Rectal smooth muscle tissue (tissue), 1 donor: ENCODE data around the gene CACNA1D.

Experiments
- H3K27ac ChIP-seq: one replicate; pipeline ENCODE4 v1.7.0; 2013; ENCODE audit warnings: low read depth, low read length, inconsistent platforms
- H3K27me3 ChIP-seq: one replicate; pipeline ENCODE4 v1.7.0; 2013; ENCODE audit warnings: low read length; ENCODE audit not compliant: control insufficient read depth, insufficient read depth
- H3K36me3 ChIP-seq: one replicate; pipeline ENCODE4 v1.7.0; 2013; ENCODE audit warnings: low read length; ENCODE audit not compliant: control insufficient read depth, insufficient read depth
- H3K4me1 ChIP-seq: one replicate; pipeline ENCODE4 v1.7.0; 2013; ENCODE audit warnings: low read length; ENCODE audit not compliant: control insufficient read depth, insufficient read depth
- H3K4me3 ChIP-seq: one replicate; pipeline ENCODE4 v1.7.0; 2013; ENCODE audit warnings: low read length
- H3K9ac ChIP-seq: one replicate; pipeline ENCODE4 v1.7.0; 2013; ENCODE audit warnings: low read length

Gene CACNA1D

GRCh38 chr3:53850895-53851294, 356.5 kb downstream of the CACNA1D start:
- no peaks in the 10 kb centered on the region for H3K36me3 ChIP-seq
- no peak overlapping the region for H3K9ac ChIP-seq
- no peaks in the 10 kb centered on the region for H3K27me3 ChIP-seq
- H3K4me1 ChIP-seq: no peaks in the 10 kb centered on the region
- no peak overlapping the region for H3K27ac ChIP-seq
- H3K4me3 ChIP-seq: no peak overlapping the region

GRCh38 chr3:53856964-53857363, 362.6 kb downstream of the CACNA1D start:
- Histone ChIP-seq H3K27ac (no peak overlapping the region), H3K4me3 (no peak overlapping the region), H3K4me1 (no peaks in the 10 kb centered on the region), H3K36me3 (peaks cover 4% of the 10 kb centered on the region), H3K27me3 (no peaks in the 10 kb centered on the region), H3K9ac (no peak overlapping the region)

DNA sequence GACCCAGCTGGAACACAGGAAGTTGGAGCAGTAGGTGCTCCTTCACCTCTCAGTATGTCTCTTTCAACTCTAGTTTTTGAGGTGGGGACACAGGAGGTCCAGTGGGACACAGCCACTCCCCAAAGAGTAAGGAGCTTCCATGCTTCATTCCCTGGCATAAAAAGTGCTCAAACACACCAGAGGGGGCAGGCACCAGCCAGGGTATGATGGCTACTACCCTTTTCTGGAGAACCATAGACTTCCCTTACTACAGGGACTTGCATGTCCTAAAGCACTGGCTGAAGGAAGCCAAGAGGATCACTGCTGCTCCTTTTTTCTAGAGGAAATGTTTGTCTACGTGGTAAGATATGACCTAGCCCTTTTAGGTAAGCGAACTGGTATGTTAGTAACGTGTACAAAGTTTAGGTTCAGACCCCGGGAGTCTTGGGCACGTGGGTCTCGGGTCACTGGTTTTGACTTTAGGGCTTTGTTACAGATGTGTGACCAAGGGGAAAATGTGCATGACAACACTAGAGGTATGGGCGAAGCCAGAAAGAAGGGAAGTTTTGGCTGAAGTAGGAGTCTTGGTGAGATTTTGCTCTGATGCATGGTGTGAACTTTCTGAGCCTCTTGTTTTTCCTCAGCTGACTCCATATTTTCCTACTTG, 363.8 kb downstream of the CACNA1D start:
- Histone ChIP-seq H3K27me3 (no peaks in the 10 kb centered on the region), H3K4me1 (no peaks in the 10 kb centered on the region), H3K4me3 (no peak overlapping the region), H3K9ac (no peak overlapping the region), H3K36me3 (peaks cover 4% of the 10 kb centered on the region), H3K27ac (no peak overlapping the region)

GRCh38 chr3:53859178-53859577, 364.8 kb downstream of the CACNA1D start:
- Histone ChIP-seq H3K4me3 (no peak overlapping the region), H3K27me3 (no peaks in the 10 kb centered on the region), H3K4me1 (no peaks in the 10 kb centered on the region), H3K27ac (no peak overlapping the region), H3K36me3 (peaks cover 4% of the 10 kb centered on the region), H3K9ac (no peak overlapping the region)

DNA sequence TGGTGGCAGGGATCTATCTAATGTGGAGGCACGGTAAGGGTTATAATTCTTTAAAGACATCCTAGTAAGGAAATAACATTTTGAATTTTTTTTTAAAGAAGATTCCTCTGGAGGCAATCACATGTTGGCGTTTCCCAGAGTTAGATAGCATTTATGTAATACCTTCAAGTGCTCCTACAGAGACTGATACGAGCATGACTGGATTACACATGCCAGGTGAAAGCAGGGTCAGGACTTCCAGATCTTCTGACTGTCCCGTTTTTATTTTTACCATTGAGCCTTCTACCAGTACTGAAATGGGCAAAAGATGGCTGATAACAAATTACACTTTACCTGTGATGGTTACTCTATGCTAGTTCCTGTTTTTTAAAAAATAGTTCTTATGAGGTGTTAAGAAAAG, 365.8 kb downstream of the CACNA1D start:
- no peak overlapping the region for H3K27ac ChIP-seq

GRCh38 chr3:53862241-53862640, 367.8 kb downstream of the CACNA1D start:
- H3K4me1 ChIP-seq: no peaks in the 10 kb centered on the region
- no peak overlapping the region for H3K27ac ChIP-seq
- no peak overlapping the region for H3K4me3 ChIP-seq
- no peaks in the 10 kb centered on the region for H3K27me3 ChIP-seq
- no peak overlapping the region for H3K9ac ChIP-seq
- H3K36me3 ChIP-seq: peaks cover 14% of the 10 kb centered on the region

More for the DNA sequence above, 365.8 kb downstream of the CACNA1D start:
- Histone ChIP-seq H3K36me3 (peaks cover 9% of the 10 kb centered on the region), H3K4me3 (no peak overlapping the region), H3K9ac (no peak overlapping the region), H3K27me3 (no peaks in the 10 kb centered on the region), H3K4me1 (no peaks in the 10 kb centered on the region)

- no peaks in the 10 kb centered on the region for H3K4me1 ChIP-seq
- H3K27ac ChIP-seq: no peak overlapping the region
- H3K4me3 ChIP-seq: no peak overlapping the region
- H3K9ac ChIP-seq: no peak overlapping the region
- H3K36me3 ChIP-seq: peaks cover 14% of the 10 kb centered on the region
- H3K27me3 ChIP-seq: no peaks in the 10 kb centered on the region
Observed at GRCh38 chr3:53863145-53863544, 368.7 kb downstream of the CACNA1D start.
